Testis (tissue), 5 donors: ENCODE measurements around the gene GTSE1. TPM values are rescaled to one million over a fixed set of nuclear protein-coding genes. Genes with fewer than 3 reads are reported as not detected.

ENCODE experiments used
- DNase-seq: peaks from one replicate; pipeline ENCODE4 v3.0.0-alpha.2; 2019
- H3K27ac ChIP-seq, 2 donors: fragments of 200-600 bp; sonication (generic); one replicate each; pipeline ENCODE4 v1.5.1; 2019
- H3K27me3 ChIP-seq: fragments of 200-600 bp; sonication (generic); one replicate; pipeline ENCODE4 v1.5.1; 2019
- H3K36me3 ChIP-seq: fragments of 200-600 bp; sonication (generic); one replicate; pipeline ENCODE4 v1.5.1; 2017; ENCODE audit warnings: low read depth; ENCODE audit errors: missing control alignments
- H3K4me1 ChIP-seq: fragments of 200-600 bp; sonication (generic); one replicate; pipeline ENCODE4 v1.5.1; 2019
- H3K4me3 ChIP-seq, 2 donors: fragments of 200-600 bp; sonication (generic); one replicate each; pipeline ENCODE4 v1.5.1; 2017 to 2019
- H3K9me3 ChIP-seq: fragments of 200-600 bp; sonication (generic); one replicate; pipeline ENCODE4 v1.5.1; 2017
- CTCF ChIP-seq, 3 experiments: fragments of 450-650 bp in 2 of 3; fragments of 200-600 bp in 1 of 3; sonication (generic) in 1 of 3; IDR thresholded peaks; one replicate each; pipeline ENCODE4 v1.5.1; 2016 to 2019; ENCODE audit warnings: antibody characterized with exemption in 3 of 3, mild to moderate bottlenecking in 2 of 3, moderate library complexity in 1 of 3
- POLR2A ChIP-seq: fragments of 450-650 bp; IDR thresholded peaks from one replicate; pipeline ENCODE4 v1.6.1; 2017; ENCODE audit warnings: antibody characterized with exemption, mild to moderate bottlenecking, moderate library complexity
- WGBS, 2 donors: methylation state at CpG; one replicate each; pipeline ENCODE4 v1.1.5; 2018; 5-methylcytosine and 5-hydroxymethylcytosine counted together
- intact Hi-C: fragments of 100-400 bp; cut with DNase I; formaldehyde crosslinking; loops from one replicate; pipeline ENCODE4 v1.15.1; 2023; ENCODE audit warnings: low total_unique reads
- long read RNA-seq, 2 donors: transcript quantifications; one replicate each; lab custom pipeline, GENCODE V29; 2026
- polyA plus RNA-seq: library from polyadenylated mRNA; stranded (reverse); fragments of 350-450 nt; fragmentation: Illumina TruSeq; extraction: RNeasy Lipid Tissue Mini Kit (QIAGEN cat#74804); gene quantifications from one replicate; pipeline ENCODE4 v1.2.3, GENCODE V29; 2014; ENCODE audit warnings: low read depth, low replicate concordance; ENCODE audit not compliant: insufficient read depth
- total RNA-seq, 2 donors: library from RNA; depleted of rRNA; stranded (reverse); fragments of >200 nt; gene quantifications; one replicate each; pipeline ENCODE4 v1.2.3, GENCODE V29; 2016

Gene GTSE1
- total RNA-seq (1 to 10 TPM; 9.0 to 10.0 TPM), polyA plus RNA-seq (22.9 TPM)
- long read RNA-seq, donor 1, partial matches to known transcripts, result 0 of 3 reads
- long read RNA-seq, donor 1, other reads (novel, unspliced or antisense), result 0 of 3 reads
- long read RNA-seq, donor 2, partial matches to known transcripts, result 0 of 2 reads
- long read RNA-seq, donor 2, other reads (novel, unspliced or antisense), result 0 of 2 reads

DNA sequence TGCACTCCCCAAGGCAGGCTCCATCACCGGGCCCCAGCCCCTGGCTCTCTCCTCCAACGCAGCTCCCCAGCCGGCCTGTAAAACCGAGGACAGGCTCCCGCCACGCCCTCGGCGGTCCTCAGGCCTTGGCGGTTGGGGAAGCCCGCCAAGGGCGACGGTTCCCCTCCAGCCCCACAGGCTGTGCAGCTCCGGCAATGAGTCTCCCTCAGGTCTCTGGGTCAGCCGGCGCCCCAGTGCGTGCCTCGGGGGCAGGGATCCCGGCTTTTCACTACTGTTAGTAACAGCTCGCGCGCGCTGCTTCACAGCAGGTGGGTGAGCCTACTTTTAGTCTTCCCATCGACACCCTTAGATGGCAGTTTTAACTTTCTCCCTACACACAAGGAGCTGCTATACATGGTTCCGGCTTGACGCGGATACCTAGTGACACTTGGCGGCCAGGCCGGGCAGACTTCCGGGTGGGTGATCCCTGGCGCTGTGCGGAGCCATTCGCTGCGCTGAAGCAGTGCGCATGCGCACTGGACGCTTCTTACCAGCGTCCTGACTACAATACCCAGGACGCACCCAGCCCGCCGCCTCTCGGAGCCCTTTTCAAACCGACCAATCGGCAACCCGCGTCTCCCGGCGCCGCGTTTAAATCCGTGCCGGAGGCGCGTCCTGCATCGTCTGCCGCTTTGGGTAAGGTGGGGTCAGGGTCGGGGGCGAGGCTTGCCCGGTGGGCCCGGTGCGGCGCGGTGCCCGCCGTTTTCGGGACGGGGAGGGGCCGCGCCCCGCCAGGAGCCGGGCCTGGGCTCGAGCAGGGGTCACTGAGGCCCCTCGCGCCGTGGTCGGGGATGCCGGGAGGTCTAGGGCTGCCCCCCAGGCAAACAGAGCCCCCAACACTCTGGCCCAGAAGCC is at the start of gene GTSE1:
Gene GTSE1 (plus strand): TSS at position 614 of the 894 bp plus-strand sequence. CDS start 531 bp downstream, outside the sequence.
- WGBS, 2 donors, result 1 to 3% methylated on average over 22 to 63 of the region's 76 CpGs
- intact Hi-C loops, result no loop called here
- Histone ChIP-seq H3K4me1 (peaks cover 13% of the 10 kb centered on the region), H3K27ac (peak within 1 kb of the TSS; percentile 72 to 90), H3K36me3 (no peaks in the 10 kb centered on the region), H3K9me3 (no peaks in the 10 kb centered on the region), H3K4me3 (peak within 1 kb of the TSS; percentile 63 to 70), H3K27me3 (no peaks in the 10 kb centered on the region)
- TF ChIP-seq POLR2A (no peak), CTCF (IDR thresholded peaks at IDR 0.05) (peak in 1 of 3 experiments; percentile 6)
- peak; percentile 98 for DNase-seq

DNA sequence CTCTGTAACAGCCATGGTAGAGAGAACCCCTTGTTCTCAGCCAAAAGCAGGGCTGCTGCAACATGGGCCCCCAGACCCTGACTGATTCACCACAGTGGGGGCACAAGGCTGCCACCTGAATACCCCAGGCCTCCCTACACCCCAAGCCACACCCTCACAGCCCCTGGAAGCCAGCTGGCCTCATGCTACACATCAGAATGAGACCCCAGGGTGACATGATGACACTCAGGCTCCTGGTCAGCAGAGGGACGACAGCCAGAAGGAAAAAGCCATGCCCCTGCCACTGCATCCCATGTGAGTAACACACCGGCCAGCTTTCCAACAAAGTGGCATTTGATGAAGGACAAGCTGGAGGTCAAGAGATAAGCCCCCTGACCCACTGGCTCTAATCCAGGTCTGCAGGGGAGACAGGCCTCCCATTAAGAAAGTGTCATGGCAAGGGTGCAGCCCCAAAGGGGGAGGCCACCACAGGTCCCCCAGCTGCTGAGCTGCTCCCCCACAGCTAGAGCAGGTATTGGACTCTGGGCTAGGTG is 49.2 kb upstream of the GTSE1 start:
- H3K4me3 ChIP-seq, result no peak overlapping the region
- 67 to 69% methylated on average over 2 of the region's 2 CpGs for WGBS, 2 donors
- no peak for DNase-seq
- no peak overlapping the region for H3K27ac ChIP-seq
- H3K36me3 ChIP-seq, result no peaks in the 10 kb centered on the region
- peaks cover 36% of the 10 kb centered on the region for H3K4me1 ChIP-seq
- no peaks in the 10 kb centered on the region for H3K9me3 ChIP-seq
- intact Hi-C loops, result no loop called here
- TF ChIP-seq POLR2A (no peak), CTCF (IDR thresholded peaks at IDR 0.05) (no peak)
- H3K27me3 ChIP-seq, result no peaks in the 10 kb centered on the region

- Histone ChIP-seq H3K36me3 (no peaks in the 10 kb centered on the region), H3K4me1 (peaks cover 19% of the 10 kb centered on the region), H3K4me3 (peak within 1 kb of the TSS; percentile 70 to 78), H3K27me3 (no peaks in the 10 kb centered on the region), H3K9me3 (no peaks in the 10 kb centered on the region), H3K27ac (peak within 1 kb of the TSS; percentile 34 to 87)
- peak; percentile 91 for DNase-seq
- TF ChIP-seq POLR2A (peak; percentile 46), CTCF (IDR thresholded peaks at IDR 0.05) (no peak)
- WGBS, 2 donors, result 0% methylated on average over 29 of the region's 89 CpGs; no CpG with 5 or more reads in 1 of the 2 donors
- intact Hi-C loops, result no loop called here
These were observed 46.5 kb upstream of the GTSE1 start, which contains the start of gene CDPF1 for GRCh38 chr22:46250035-46250782. Gene CDPF1, minus strand, starts transcription at chr22:46250293. Its CDS starts 2,009 bp downstream, at chr22:46248284.

DNA sequence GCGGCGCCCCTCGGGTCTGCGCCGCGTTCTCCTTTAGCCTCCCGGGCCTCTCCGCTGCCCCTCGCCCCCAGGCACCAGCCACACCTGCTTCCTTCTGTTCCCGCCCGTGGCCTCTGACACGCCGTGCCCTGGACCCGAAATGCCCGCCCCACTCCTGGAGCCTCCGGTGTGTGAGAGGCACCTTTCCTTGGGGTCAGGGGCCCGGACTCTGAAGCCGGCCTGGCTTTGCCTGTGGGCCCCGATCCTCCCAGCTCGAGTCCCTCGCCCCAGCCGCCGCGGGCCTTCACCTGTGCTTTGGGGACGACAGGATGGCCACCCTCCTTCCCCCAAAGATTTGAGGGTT is 45.9 kb upstream of the GTSE1 start:
- 8% methylated on average over 25 of the region's 25 CpGs; no CpG with 5 or more reads in 1 of the 2 donors for WGBS, 2 donors
- intact Hi-C loops, result no loop called here
- H3K27ac ChIP-seq, result peak overlapping the region; percentile 34 to 87
- no peaks in the 10 kb centered on the region for H3K27me3 ChIP-seq
- peaks cover 14% of the 10 kb centered on the region for H3K4me1 ChIP-seq
- peak overlapping the region; percentile 70 to 78 for H3K4me3 ChIP-seq
- H3K36me3 ChIP-seq, result no peaks in the 10 kb centered on the region
- H3K9me3 ChIP-seq, result no peaks in the 10 kb centered on the region
- DNase-seq, result no peak
- TF ChIP-seq CTCF (IDR thresholded peaks at IDR 0.05) (no peak), POLR2A (no peak)
